ENCODE results near the gene SHPK. TPM values are rescaled to one million over a fixed set of nuclear protein-coding genes. Genes with fewer than 3 reads are reported as not detected.

Gene SHPK
- total RNA-seq, 1 experiment from 2014 or later, result 21.4 TPM

- H3K4me2 ChIP-seq, result no peak overlapping the region
- H2AFZ ChIP-seq, result no peak overlapping the region
- TF ChIP-seq CTCF (conservative IDR thresholded peaks at IDR 0.05), result no peak
- TF ChIP-seq EZH2 (IDR thresholded peaks at IDR 0.05; ENCODE audit: low read depth), result no peak
- H3K79me2 ChIP-seq (ENCODE audit: low read depth), result no peaks in the 10 kb centered on the region
- no peak for DNase-seq
- BruUV-seq (replicated peaks), result no TSS peak
- H3F3A ChIP-seq (ENCODE audit: insufficient read depth, low read depth), result peaks cover 27% of the 10 kb centered on the region; the same call in 1 of the 2 replicates
- H3K9me2 ChIP-seq (ENCODE audit: insufficient read depth), result no peaks in the 10 kb centered on the region
- no peaks in the 10 kb centered on the region for H3K9me3 ChIP-seq (ENCODE audit: insufficient read depth, low read depth)
- peaks cover 15% of the 10 kb centered on the region for H3K4me1 ChIP-seq (replicated peaks; ENCODE audit: insufficient read depth)
- intact Hi-C loops (cut with micrococcal nuclease; ENCODE audit: unreplicated experiment), result no loop called here
- H3K36me3 ChIP-seq (ENCODE audit: low read depth), result no peaks in the 10 kb centered on the region; the same call in 1 of the 2 replicates
- no peak overlapping the region for H3K4me3 ChIP-seq
- H3K27me3 ChIP-seq (ENCODE audit: insufficient read depth, low read depth), result no peaks in the 10 kb centered on the region
- ChIA-PET CTCF (no interaction called here), POLR2A (ENCODE audit: unreplicated experiment) (no interaction called here)
- H3K27ac ChIP-seq, result no peak overlapping the region
- no peaks in the 10 kb centered on the region for H4K20me1 ChIP-seq (ENCODE audit: insufficient read depth)
Observed at GRCh38 chr17:3572231-3572630, 63.8 kb downstream of the SHPK start.

GRCh38 chr17:3571043-3571900, 64.8 kb downstream of the SHPK start:
- DNase-seq, result no peak
- Histone ChIP-seq H3K79me2 (ENCODE audit: low read depth) (no peaks in the 10 kb centered on the region), H4K20me1 (ENCODE audit: insufficient read depth) (no peaks in the 10 kb centered on the region), H3K27ac (no peak overlapping the region), H2AFZ (no peak overlapping the region), H3K9me3 (ENCODE audit: insufficient read depth, low read depth) (no peaks in the 10 kb centered on the region), H3F3A (ENCODE audit: insufficient read depth, low read depth) (peaks cover 22% of the 10 kb centered on the region; the same call in 1 of the 2 replicates), H3K4me2 (no peak overlapping the region), H3K4me3 (no peak overlapping the region), H3K9me2 (ENCODE audit: insufficient read depth) (no peaks in the 10 kb centered on the region), H3K4me1 (replicated peaks; ENCODE audit: insufficient read depth) (peaks cover 14% of the 10 kb centered on the region), H3K36me3 (ENCODE audit: low read depth) (no peaks in the 10 kb centered on the region; the same call in 1 of the 2 replicates), H3K27me3 (ENCODE audit: insufficient read depth, low read depth) (no peaks in the 10 kb centered on the region)
- no TSS peak for BruUV-seq (replicated peaks)
- ChIA-PET CTCF (no interaction called here), POLR2A (ENCODE audit: unreplicated experiment) (no interaction called here)
- no peak for TF ChIP-seq EZH2 (IDR thresholded peaks at IDR 0.05; ENCODE audit: low read depth)
- intact Hi-C loops (cut with micrococcal nuclease; ENCODE audit: unreplicated experiment), result no loop called here

- no peak for TF ChIP-seq EZH2 (IDR thresholded peaks at IDR 0.05; ENCODE audit: low read depth)
- TF ChIP-seq CTCF (conservative IDR thresholded peaks at IDR 0.05), result no peak
- Histone ChIP-seq H3K27ac (no peak overlapping the region), H2AFZ (no peak overlapping the region), H3K9me3 (ENCODE audit: insufficient read depth, low read depth) (no peaks in the 10 kb centered on the region), H3K9me2 (ENCODE audit: insufficient read depth) (no peaks in the 10 kb centered on the region), H3F3A (ENCODE audit: insufficient read depth, low read depth) (peaks cover 8% of the 10 kb centered on the region; the same call in 1 of the 2 replicates), H3K4me2 (no peak overlapping the region), H3K36me3 (ENCODE audit: low read depth) (no peaks in the 10 kb centered on the region; the same call in 1 of the 2 replicates), H3K27me3 (ENCODE audit: insufficient read depth, low read depth) (no peaks in the 10 kb centered on the region), H4K20me1 (ENCODE audit: insufficient read depth) (no peaks in the 10 kb centered on the region), H3K79me2 (ENCODE audit: low read depth) (no peaks in the 10 kb centered on the region), H3K4me1 (replicated peaks; ENCODE audit: insufficient read depth) (no peaks in the 10 kb centered on the region), H3K4me3 (no peak overlapping the region)
- ChIA-PET POLR2A (ENCODE audit: unreplicated experiment) (no interaction called here), CTCF (no interaction called here)
- no TSS peak for BruUV-seq (replicated peaks)
- no peak for DNase-seq
- intact Hi-C loops (cut with micrococcal nuclease; ENCODE audit: unreplicated experiment), result no loop called here
Observed at GRCh38 chr17:3569534-3570137, 66.4 kb downstream of the SHPK start.

Measured in PC-9 (cell line).